HT-29 (cell line): ENCODE data around the gene CDK11B. TPM values are rescaled to one million over a fixed set of nuclear protein-coding genes. Genes with fewer than 3 reads are reported as not detected.
"Not testable (repeated sequence)": the region's sequence is repeated elsewhere in the genome, so short reads cannot be mapped to it uniquely, and the experiment has no call there.

Experiments
- DNase-seq: peaks from one replicate; pipeline ENCODE4 v3.0.0-alpha.2; 2015; ENCODE audit warnings: low spot score
- total RNA-seq: library from RNA; depleted of rRNA; stranded (reverse); fragments of >200 nt; shearing (Covaris generic); gene quantifications from 2 replicates; pipeline ENCODE4 v1.2.3, GENCODE V29; 2014; rRNA removed

Gene CDK11B
- 21.9 and 24.1 TPM in 2 replicates for total RNA-seq

DNA sequence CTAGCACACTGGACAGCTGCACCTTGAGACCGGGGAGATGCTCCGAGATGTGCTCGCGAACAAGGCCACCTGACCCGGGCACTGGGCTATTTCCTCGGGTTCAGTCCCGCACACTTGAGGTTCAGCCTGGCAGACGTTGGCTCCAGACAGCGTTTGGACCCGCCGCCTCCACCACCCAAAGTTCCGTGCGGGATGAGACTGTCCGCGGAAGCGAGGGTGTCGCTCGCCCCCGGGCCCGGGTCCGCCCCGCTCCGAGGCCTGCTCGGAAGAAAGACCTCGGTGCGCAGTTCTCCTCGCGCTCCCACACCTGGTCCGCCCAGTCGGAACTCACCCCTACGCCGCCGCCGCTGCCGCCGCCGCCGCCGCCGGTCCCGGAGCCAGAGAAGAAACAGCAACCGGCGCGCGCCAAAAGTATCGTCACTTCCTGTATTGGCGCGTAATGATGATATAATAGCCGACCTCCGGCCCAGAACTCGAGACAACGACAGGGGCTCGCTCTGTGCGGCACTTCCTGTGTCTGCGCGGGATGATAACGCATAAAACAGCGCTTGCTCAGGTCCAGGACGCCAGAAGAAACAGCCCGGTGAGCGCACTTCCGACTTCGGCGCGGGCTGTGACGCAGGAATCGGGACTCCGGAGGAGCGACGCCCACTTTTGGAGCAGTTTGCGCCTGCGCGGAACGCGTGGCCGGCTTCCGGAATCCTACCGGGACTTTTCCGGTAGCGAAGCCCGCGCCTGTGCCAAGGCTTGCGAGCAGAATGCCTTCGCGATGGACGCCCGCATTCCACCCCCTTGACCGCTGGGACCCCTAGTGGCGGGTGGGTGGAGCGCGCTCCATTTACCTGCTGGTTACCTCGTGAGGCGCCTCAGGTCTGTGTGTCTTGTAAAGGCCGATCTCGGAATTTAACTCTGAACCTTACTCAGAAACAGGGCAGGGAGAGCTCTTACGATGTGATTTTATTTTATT is at the start of gene CDK11B:
Gene CDK11B, minus strand, starts transcription at position 422 of the 967 bp plus-strand sequence. CDS start 1,519 bp downstream, outside the sequence.
- peak; percentile 87 for DNase-seq

DNA sequence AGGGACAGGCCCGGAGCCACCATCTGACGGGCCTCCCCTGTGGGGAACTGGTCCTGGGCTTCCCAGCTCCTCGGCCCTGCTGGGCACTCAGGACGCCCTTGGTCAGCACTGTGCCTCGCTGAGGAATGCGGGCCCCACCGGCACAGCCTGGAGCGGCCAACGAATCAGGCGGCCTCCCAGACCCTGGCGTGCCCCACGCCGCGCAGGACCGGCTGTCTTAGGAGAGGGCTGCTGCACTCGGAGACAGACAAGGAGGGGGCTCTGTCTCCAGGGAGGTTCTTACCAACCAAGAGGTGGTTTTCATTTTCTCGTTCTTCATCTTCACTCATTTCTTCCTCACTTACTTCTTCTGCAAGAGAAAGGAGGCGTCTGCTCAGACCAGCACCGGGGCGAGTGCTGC is 49.1 kb upstream of the CDK11B start:
- DNase-seq = not testable (repeated sequence)

DNA sequence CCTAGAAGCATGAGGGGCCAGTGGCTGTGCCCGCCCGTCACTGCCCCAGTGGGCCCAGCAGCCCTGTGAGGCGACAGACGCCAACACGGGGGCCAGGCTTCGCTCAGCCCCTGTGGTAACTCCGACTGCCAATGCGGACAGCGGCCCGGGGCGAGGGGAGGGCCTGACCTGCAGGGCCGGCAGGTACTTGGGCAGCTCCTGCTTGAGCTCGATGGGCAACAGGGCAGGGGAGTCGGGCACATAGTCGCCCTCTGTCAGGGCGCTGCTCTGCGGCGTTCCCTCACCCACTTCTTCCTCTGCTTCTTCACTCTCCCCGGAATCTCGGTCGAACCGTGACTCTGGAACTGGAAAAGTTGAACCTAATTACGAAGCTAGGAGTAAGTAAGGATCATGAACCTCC is 48.4 kb upstream of the CDK11B start:
- not testable (repeated sequence) for DNase-seq

DNA sequence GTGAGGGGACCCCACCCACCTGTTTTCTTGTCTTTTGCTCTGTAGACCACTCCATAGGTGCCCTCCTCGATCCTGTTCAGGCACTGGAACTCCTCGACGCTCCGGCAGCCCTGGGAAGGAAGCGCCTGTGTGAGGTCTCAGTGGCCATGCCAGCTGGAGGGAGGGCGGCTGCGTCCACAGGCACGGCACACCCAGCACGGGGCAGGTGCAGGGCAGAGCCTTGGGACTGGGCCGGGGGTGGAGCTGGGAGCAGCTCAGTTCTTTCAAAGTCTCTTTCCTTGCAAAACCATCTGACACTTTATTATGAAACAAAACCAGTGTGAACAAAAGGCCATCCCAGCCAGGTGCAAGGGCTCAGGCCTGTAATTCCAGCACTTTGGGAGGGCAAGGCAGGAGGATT is 46.8 kb upstream of the CDK11B start:
- not testable (repeated sequence) for DNase-seq

DNA sequence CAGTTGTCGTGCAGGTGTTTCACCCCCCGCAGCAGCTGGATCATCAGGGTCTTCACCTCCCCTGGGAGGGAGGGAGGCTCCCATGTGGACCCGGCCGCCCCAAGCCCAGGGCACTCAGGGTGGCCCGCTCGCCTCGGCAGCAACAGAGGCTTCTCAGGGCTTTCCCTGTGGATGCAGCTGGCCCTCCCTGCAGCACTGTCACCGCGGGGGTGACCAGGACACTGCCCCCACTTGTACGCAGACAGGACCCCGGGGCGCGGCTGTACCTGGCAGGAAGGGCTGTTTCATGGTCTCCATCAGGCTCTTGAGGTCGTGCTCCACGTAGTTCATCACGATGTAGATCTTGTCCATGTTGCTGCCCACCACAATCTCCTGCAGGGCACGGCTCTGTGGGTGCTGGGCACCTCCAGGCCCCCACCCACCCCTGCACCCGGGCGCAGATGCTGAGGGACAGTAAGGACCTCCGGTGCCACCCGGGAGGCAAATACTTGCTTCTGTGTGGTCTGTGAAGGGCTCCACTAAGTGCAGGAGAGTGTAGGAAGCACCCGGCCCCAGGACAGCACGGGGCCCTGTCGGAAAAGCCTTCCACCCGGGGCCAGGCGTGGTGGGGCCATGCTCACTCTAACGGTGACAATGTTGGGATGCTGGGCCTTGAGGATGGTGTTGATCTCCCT is 45.6 kb upstream of the CDK11B start:
- not testable (repeated sequence) for DNase-seq

DNA sequence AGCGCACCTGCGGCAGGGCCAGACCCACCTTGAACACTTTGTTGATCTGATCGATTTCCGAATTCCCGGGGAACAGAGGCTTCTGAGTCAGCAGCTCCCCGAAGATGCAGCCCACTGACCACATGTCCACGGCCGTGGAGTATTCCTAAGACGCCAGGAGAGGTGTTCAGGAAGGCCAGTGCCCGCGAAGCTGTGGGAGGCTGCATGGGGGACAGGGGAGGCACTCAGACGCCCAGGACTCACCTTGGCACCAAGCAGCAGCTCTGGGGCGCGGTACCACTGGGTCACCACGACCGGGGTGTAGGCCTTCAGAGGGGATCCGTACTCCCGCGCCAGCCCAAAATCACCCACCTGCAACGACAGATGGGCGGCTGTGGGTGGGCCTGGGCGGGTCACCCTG is 45.0 kb upstream of the CDK11B start:
- no peak for DNase-seq

DNA sequence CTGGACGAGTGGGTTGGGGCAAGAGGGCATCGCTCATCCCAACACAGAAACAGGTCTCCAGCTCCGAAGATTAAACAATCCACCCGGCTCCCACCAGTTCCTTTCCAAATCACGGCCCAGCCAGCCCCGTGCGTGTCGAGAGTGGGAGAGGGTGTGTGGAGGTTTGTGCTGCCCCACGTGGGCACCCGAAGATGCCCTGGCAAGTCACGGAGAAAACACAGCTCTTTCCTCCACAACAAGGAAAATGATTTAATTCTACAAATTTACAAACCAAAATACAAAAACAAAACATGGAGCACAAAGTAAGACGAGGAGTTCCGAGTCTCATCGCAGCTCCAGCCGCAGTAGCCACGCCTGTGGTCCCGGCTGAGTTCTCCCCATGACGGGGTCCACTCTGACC is 43.7 kb upstream of the CDK11B start:
- not testable (repeated sequence) for DNase-seq

DNA sequence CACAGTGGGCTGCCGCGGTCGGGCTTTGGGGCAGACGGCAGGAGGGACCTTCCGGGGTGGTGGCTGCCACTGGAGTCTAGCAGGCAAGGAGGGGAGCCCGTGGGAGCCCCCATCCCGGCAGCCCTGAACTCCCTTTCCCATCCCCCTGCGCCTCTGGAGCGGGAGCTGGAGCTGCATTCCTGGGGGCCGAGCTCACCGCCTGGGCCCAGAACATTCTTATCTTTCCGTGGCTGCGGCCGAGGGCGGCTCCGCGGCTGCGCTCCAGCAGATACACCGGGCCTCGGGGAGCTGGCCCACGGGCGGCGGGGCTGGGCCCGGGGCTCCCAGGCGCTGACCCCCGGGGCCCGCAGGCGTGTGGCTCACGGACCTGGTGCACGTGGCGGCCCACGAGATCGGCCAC is 41.8 kb upstream of the CDK11B start:
- DNase-seq = not testable (repeated sequence)

DNA sequence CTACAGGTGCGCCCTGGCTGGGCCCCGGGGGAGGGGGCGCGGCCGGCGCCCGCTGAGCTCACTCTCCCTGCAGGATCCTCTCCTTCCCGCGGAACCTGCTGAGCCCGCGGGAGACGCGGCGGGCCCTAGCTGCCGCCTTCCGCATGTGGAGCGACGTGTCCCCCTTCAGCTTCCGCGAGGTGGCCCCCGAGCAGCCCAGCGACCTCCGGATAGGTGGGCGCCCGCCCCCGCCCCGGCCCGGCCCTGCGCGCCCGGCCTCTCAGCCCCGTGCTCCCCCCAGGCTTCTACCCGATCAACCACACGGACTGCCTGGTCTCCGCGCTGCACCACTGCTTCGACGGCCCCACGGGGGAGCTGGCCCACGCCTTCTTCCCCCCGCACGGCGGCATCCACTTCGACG is 41.3 kb upstream of the CDK11B start:
- not testable (repeated sequence) for DNase-seq

DNA sequence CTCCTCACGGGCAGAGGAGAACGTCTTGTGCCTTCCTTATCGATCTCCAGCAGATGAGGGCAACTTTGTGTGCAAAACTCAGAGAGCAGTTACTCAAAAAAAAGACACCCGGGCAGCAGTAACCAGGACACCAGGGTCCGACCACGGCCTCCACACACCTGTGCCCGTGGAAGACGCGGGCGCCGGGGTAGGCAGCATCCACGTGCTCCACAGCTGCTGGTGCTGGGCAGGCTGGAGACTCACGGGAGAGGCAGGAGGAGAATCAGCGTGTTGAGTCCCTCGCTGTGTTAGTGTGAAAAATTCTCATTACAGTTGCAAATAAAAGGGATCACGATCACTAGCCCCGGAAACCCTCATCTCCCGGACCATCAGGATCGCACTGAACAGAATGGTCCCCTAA is 40.3 kb upstream of the CDK11B start:
- DNase-seq = not testable (repeated sequence)

DNA sequence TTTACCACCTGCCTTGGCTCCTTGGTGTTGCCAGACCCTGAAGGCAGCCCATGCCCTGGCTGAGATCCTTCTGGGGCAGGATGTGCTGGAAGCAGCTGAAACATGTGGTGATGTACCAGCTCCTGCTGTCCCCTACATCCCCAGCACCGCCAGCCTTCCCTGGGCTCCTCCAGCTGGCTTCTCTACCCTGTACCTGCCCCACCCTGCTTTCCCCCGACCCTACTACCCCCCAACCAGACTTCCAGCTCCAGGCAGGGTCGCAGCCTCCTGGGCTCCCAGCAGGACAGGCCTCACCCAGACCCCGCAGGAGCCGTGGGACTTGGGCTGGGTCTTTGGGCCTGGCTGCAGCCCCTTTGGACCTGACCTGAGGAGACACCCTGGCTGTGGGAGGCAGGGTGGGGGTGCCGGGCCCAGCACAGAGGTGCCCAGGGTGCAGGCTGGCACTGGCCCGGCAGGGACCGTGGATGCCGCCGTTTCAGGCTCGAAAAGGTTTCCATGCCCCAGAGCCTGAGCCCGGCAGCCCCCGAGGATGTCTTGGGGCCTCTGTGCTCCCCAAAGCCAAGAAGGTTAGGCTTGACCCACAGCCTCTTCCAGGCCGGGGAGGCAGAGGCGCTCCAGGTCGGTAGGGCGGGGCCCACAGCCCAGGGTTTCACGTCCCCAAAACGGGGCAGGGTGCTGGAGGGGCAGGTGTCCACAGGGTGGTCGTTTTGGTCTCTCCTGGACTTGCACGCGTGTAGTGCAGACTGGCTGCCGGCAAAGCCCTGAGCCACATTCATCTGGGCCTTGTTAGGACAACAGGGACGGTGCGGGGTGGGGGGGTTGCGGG is 38.8 kb upstream of the CDK11B start:
- DNase-seq = not testable (repeated sequence)

DNA sequence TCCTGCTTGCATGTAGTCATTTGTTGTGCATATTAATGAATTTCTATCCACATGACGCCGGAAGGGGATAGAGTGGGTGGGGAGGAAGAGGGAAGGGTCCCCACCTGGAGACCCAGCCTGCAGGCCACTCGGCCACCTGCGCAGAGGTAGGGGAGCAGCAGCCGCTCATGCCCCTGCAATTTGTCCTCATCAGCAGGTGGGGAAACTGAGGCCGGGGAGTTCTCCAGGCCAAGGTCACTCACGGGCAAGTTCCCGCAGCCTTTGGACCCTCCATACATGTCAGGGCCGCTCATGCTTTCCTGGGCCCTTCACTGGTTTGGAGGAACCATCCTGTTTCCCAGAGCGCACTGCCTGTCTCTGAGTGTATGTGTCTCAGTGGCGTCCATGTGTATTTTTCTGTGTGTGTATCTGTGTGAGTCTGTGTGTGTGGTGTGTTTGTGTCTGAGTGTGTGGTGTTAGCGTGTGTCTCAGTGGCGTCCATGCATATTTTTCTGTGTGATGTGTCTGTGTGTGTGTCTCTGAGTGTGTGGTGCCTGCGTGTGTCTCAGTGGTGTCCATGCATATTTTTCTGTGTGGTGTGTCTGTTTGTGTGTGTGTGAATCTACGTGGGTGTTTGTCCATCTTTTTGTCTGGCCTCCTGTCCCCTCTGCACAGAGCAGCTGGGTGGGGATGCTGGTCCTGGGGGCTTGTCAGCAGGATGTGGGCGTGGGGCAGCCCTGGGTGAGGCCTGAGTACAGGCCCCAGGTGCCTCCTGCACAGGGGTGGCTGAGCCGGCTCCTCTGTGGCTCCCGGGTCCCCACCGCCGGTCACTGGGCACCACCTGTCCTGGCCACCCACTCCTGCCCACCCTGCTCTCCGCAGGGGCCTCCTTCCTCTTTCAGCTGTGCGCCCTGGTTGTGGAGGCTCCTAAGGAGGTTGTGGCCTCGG is 37.9 kb upstream of the CDK11B start:
- DNase-seq = not testable (repeated sequence)

DNA sequence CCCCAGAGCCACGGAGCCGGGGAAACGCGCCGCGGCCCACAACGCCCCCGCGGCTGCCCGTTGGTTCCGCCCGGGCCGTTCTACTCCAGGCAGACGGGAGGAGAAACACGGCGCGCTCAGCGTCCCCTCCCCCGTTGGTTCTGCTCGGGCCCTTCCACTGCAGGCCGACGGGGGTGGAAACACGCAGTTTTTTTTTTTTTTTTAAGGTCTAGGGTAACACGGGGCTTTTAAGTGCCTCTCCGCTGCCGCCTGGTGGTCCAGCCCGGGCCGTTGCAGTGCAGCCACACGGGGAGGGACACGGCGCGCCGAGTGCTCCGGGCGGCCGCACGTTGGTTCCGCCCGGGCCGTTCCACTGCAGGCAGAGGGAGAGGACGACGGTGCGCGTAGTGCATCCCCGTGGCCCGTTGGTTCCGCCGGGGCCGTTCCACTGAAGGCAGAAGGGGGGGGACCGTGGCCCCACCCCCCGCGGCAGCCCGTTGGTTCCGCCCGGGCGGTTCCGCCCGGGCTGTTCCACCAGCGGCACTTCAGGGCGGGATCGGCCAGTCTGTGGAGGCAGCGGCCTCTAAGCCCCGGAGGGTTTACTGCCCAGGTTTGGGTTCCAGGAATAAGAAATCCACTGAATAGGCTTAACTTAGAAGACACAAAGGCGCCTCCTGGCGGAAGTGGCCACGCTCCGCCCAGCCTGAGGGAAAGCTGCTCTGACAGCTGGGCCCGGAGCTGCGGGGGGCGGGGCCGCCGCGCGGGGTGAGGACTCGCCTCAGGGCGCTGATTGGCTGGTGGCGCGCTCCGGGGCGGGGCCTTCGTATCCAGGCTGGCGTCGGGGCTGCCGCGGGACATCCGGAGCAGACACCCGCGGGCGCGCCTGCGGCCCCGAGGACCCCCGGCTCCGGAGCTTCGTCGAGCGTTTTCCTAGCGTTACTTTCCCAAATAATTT is 34.2 kb upstream of the CDK11B start, which contains the start of gene SLC35E2B:
Gene SLC35E2B, minus strand, starts transcription at position 82 of the 934 bp plus-strand sequence. CDS start 16,096 bp downstream, outside the sequence.
- peak; percentile 91 for DNase-seq

DNA sequence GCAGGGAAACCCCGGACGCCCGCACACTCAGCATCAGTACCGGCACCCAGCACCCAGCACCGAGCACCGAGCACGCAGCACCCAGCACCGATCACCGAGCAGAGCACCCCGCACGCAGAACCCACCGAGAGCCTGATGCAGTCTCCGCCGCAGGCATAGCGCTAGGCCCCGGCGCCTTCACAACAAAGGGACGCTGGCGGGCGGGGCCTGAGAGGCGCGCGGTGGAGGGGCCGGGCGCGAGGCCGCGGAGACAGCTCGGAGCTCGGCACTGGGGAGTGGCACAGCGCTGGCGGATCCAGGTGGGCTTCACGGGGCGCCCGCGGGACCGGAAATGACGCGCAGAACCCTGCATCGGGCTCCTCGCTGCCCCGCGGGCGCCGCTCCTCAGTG is 33.5 kb upstream of the CDK11B start:
- DNase-seq = peak; percentile 64

DNA sequence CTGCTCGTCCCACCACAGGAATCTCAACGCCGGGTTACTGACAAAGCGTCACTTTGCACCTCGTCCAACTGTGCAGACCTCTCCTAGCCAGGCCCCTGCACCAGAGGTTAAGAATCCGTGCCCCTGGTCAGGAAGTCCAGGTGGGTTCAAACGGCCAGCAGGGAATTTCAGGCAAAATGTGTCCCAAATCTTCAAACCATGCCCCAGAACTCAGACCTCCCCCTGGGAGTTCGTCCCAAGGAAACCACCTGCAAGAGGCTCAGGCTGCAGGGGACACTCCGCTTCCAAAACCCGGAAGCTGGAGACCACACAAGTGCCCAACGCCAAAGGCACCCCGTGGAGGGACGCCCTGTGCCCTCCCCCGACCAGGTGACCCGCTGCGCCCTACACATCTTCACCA is 32.6 kb upstream of the CDK11B start:
- DNase-seq = not testable (repeated sequence)

DNA sequence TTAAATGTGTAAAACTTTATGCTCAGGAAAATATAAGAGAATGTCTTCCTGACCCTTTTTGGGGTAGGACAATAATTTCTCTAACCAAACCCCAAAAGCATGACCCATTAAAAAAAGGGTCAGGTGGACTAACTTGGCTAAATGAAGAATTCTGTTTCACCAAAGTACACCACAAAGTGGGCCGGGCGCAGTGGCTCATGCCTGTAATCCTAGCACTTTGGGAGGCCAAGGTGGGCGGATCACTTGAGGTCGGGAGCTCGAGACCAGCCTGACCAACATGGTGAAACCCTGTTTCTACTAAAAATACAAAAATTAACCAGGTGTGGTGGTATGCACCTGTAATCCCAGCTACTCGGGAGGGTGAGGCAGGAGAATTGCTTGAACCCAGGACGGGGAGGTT is 30.7 kb upstream of the CDK11B start:
- not testable (repeated sequence) for DNase-seq

DNA sequence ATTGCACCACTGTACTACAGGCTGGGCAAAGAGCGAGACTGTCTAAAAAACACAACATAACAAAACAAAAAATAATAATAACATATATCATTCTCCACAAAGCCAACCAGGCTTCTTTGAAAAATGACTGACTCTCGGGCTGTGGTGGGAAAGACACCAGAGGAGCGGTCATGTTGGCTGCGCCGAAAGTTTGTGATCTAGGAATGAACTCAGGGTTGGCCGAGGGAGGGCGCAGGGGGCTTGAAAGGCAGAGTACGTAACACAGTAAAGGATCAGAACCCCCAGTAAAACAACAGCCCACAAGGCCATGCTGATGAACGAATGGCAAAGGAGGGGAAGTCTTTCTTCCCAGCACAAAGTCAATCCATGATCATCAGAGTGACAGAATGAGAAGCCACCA is 29.0 kb upstream of the CDK11B start:
- DNase-seq = no peak

DNA sequence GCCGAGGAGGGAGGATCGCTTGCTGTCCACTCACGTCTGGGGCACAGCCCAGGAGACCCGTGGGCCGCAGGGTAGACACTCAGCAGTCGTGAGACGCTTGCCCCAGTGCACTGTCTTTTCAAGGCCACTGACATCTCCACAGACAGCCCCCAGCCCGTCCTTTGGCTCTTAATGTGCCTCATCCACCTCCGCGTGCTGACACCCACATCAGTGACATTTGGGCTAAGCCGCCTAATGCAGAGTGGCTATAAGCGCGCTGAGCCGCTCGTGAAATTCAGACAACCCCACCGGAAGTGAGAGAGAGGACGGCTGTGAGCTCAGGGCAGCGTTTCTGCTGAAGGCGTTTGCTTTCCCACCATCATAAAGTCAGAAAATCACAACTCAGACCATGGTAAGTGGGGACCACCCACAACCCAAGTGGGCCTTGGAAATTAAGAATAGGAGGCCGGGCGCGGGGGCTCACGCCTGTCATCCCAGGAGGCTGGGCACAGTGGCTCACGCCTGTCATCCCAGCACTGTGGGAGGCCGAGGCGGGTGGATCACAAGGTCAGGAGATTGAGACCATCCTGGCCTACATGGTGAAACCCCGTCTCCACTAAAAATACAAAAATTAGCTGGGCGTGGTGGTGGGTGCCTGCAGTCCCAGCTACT is 25.4 kb upstream of the CDK11B start:
- DNase-seq = no peak
